ENCODE data around the gene MRPS7.

GRCh38 chr17:75261336-75262111 lies at the start of gene MRPS7, which contains the start of gene GGA3:
- no peak for TF ChIP-seq CTCF (IDR thresholded peaks at IDR 0.05 in 4 of 5, conservative IDR thresholded peaks at IDR 0.05 in 1 of 5)
- TF ChIP-seq POLR2A (IDR thresholded peaks at IDR 0.05) = peak; percentile 75 to 81
